SH-SY5Y (cell line): ENCODE data around the gene FADS1.

Source experiments
- GATA2 ChIP-seq: IDR thresholded peaks from 2 replicates; pipeline ENCODE4 v1.6.1; 2011; ENCODE audit warnings: mild to moderate bottlenecking, low read depth, low read length
- GATA3 ChIP-seq: IDR thresholded peaks from 2 replicates; pipeline ENCODE4 v1.6.1; 2011; ENCODE audit warnings: low read depth, mild to moderate bottlenecking, low read length, moderate library complexity

GRCh38 chr11:61810671-61811175 is 6.1 kb downstream of the FADS1 start:
- TF ChIP-seq GATA2 (no peak), GATA3 (no peak)
